ENCODE results near the gene UAP1L1. TPM values are rescaled to one million over a fixed set of nuclear protein-coding genes. Genes with fewer than 3 reads are reported as not detected.
A peak's percentile ranks its signal among the peaks of the same experiment; 100 is the strongest.

Gene UAP1L1
- total and polyA plus RNA-seq, 9 of the 15 experiments (the other 6 are each of a cell fraction or from before 2014, with no cell fraction given) = 0.20 to 8.6 (median 3.7) TPM

- Histone ChIP-seq H3K9ac (ENCODE audit: insufficient read depth in 1 of 2, low read depth in 2 of 2, low read length in 2 of 2) (no peak overlapping the region), H3K4me3 (no peak overlapping the region), H3K9me1 (ENCODE audit: control insufficient read depth, insufficient read depth, low read length) (no peaks in the 10 kb centered on the region), H3K4me2 (ENCODE audit: insufficient read depth, low read length) (no peak overlapping the region), H2AFZ (ENCODE audit: low read depth, low read length) (no peak overlapping the region), H3K36me3 (ENCODE audit: control insufficient read depth, insufficient read depth, low read length) (peaks cover 97% of the 10 kb centered on the region), H4K20me1 (replicated peaks; ENCODE audit: control insufficient read depth, insufficient read depth, low read length) (no peaks in the 10 kb centered on the region), H3K9me3 (replicated peaks; ENCODE audit: control insufficient read depth, insufficient read depth, low read depth, low read length) (peaks cover 21% of the 10 kb centered on the region), H3K79me2 (ENCODE audit: control insufficient read depth, insufficient read depth, low read length) (no peaks in the 10 kb centered on the region), H3K4me1 (replicated peaks in 1 of 2; ENCODE audit: control insufficient read depth in 2 of 2, insufficient read depth in 2 of 2, low read length in 2 of 2) (peaks cover 0 to 47% of the 10 kb centered on the region in 2 experiments; a peak in 2 of 5 replicates), H3K27me3 (ENCODE audit: control insufficient read depth in 2 of 2, insufficient read depth in 2 of 2, low read length in 2 of 2) (no peaks in the 10 kb centered on the region), H3K27ac (ENCODE audit: extremely low read depth, low read depth, low read length) (no peak overlapping the region)
- WGBS (ENCODE audit: insufficient coverage, low coverage, missing lambda C conversion rate) = 95% methylated on average over 22 of the region's 27 CpGs
- intact Hi-C loops (cut with micrococcal nuclease) (no loop called here), in situ Hi-C loops (cut with MboI) (no loop called here)
- no peak for FAIRE-seq
- ATAC-seq = no peak
- no TSS peak for BruUV-seq (replicated peaks)
- no peak for DNase-seq (ENCODE audit: extremely low read depth in 1 of 4, low spot score in 3 of 4)
- CTCF ChIA-PET (ENCODE audit: low intra/inter-chr PET ratio) = no interaction called here
- POLR2A ChIA-PET = interaction anchor here (0.7 to 1.2 kb wide), 7 partner anchors 9 to 23 kb away, joined by 3 to 5 read pairs (median 4); partner anchors contain the start of gene MAN1B1
- TF ChIP-seq RCOR1 (IDR thresholded peaks at IDR 0.05; ENCODE audit: borderline replicate concordance in 1 of 2, low read depth in 2 of 2, low read length in 2 of 2) = no peak
- TF ChIP-seq KDM1A (IDR thresholded peaks at IDR 0.05) = no peak
- no peak for TF ChIP-seq ZNF512 (tag; IDR thresholded peaks at IDR 0.05)
- no peak for TF ChIP-seq EP400 (IDR thresholded peaks at IDR 0.05)
- no peak for TF ChIP-seq KDM4B (IDR thresholded peaks at IDR 0.05; ENCODE audit: borderline replicate concordance in 2 of 2, low read depth in 1 of 2)
- TF ChIP-seq POLR2G (IDR thresholded peaks at IDR 0.05; ENCODE audit: low read depth, low read length) = peak; percentile 34
- no peak for TF ChIP-seq ZNF318 (IDR thresholded peaks at IDR 0.05; ENCODE audit: borderline replicate concordance in 1 of 2, low read depth in 1 of 2)
- TF ChIP-seq DIDO1 (tag; IDR thresholded peaks at IDR 0.05; ENCODE audit: low read depth) = no peak
These were observed 29.4 kb downstream of the UAP1L1 start for GRCh38 chr9:137106662-137107250.

All from K562 (cell line).